Stomach (tissue), 9 donors: ENCODE data around the gene RP2. TPM values are rescaled to one million over a fixed set of nuclear protein-coding genes. Genes with fewer than 3 reads are reported as not detected.
A peak's percentile ranks its signal among the peaks of the same experiment; 100 is the strongest.

Source experiments
- DNase-seq, 2 donors: peaks; one replicate each; pipeline versions ENCODE4 v3.0.0 to v3.0.0-alpha.2; 2013 to 2019
- H3K27ac ChIP-seq, 5 donors: fragments of 200-600 bp in 4 of 5; sonication (generic) in 4 of 5; one replicate each; pipeline ENCODE4 v1.5.1; 2013 to 2019; ENCODE audit warnings: mild to moderate bottlenecking in 1 of 5, moderate library complexity in 1 of 5
- H3K27me3 ChIP-seq, 3 donors: fragments of 200-600 bp; sonication (generic); one replicate each; pipeline ENCODE4 v1.5.1; 2017 to 2019; ENCODE audit warnings: mixed run types in 1 of 3
- H3K36me3 ChIP-seq, 4 donors: fragments of 200-600 bp; sonication (generic); 1 replicate in 3 of 4; 2 replicates in 1 of 4; pipeline ENCODE4 v1.5.1; 2016 to 2019
- H3K4me1 ChIP-seq, 4 donors: fragments of 200-600 bp; sonication (generic); one replicate each; pipeline ENCODE4 v1.5.1; 2016 to 2019
- H3K4me3 ChIP-seq, 4 donors: fragments of 200-600 bp; sonication (generic) in 3 of 4; one replicate each; pipeline ENCODE4 v1.5.1; 2016 to 2019; ENCODE audit warnings: mild to moderate bottlenecking in 1 of 4
- H3K9me3 ChIP-seq, 4 donors: fragments of 200-600 bp; sonication (generic); one replicate each; pipeline ENCODE4 v1.5.1; 2016 to 2019
- EP300 ChIP-seq: sonication (generic); formaldehyde crosslinking; IDR thresholded peaks from one replicate; pipeline ENCODE4 v1.6.1; 2017; ENCODE audit warnings: antibody characterized with exemption
- POLR2A ChIP-seq, 4 donors: fragments of 450-650 bp; IDR thresholded peaks; one replicate each; pipeline ENCODE4 v1.6.1; 2016; ENCODE audit warnings: antibody characterized with exemption in 4 of 4, control low read depth in 2 of 4, mild to moderate bottlenecking in 1 of 4, moderate library complexity in 1 of 4
- POLR2AphosphoS5 ChIP-seq, 3 donors: sonication (generic); formaldehyde crosslinking; IDR thresholded peaks; one replicate each; pipeline ENCODE4 v1.6.1; 2016; ENCODE audit warnings: antibody characterized with exemption in 3 of 3
- WGBS, 5 donors: extraction: QIAGEN DNeasy Blood & Tissue Kit in 3 of 5; methylation state at CpG; one replicate each; pipeline versions ENCODE4 v1.1.5 to v1.1.7; 2013 to 2018; 5-methylcytosine and 5-hydroxymethylcytosine counted together
- intact Hi-C: fragments of 100-400 bp; cut with DNase I; formaldehyde crosslinking; loops from one replicate; pipeline ENCODE4 v1.15.1; 2023; ENCODE audit warnings: low total_unique reads
- polyA plus RNA-seq, 3 donors: library from polyadenylated mRNA; stranded (reverse); fragments of 200-250 nt; gene quantifications; one replicate each; pipeline ENCODE4 v1.2.3, GENCODE V29; 2013
- total RNA-seq, 5 donors: library from RNA; depleted of rRNA; stranded (reverse); fragments of >200 nt; gene quantifications; one replicate each; pipeline versions ENCODE4 v1.1.0 to v1.2.3, GENCODE V29; 2014 to 2016
- TF ChIP-seq, protein P1 (sequence below), 7 experiments: fragments of 450-650 bp in 4 of 7; fragments of 200-600 bp in 3 of 7; sonication (generic) in 3 of 7; IDR thresholded peaks; one replicate each; pipeline ENCODE4 v1.5.1; 2016 to 2019; ENCODE audit warnings: antibody characterized with exemption in 7 of 7, control low read depth in 2 of 7, mild to moderate bottlenecking in 1 of 7
- donor health status: healthy with polysubstance abuse.
- donor health status: Bipolar disorder and iron deficiency.
- donor health status: healthy.

RP2 gene
- total and polyA plus RNA-seq, 8 donors: 0.58 to 25.5 (median 6.7) TPM

DNA sequence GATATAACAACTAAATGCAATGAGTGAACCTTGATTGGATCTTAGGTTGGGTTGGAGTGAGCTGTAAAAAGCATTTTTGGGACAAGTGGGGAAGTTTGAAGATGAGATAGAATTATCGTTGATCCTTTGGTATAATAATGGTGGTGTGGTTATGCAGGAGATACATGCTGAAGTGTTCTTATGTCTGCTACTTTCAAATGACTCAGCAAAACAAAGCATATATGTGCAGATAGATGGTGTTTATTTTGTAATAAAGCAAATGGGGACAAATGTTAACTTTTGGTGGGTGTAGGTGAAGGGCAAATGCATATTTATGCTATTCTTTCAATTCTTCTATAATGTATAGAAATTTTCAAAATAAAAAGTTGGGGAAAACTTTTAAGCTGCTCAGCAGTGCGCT lies 26.2 kb downstream of the RP2 start:
- Histone ChIP-seq H3K9me3 (no peaks in the 10 kb centered on the region), H3K4me3 (no peak overlapping the region), H3K27me3 (no peaks in the 10 kb centered on the region), H3K4me1 (no peaks in the 10 kb centered on the region), H3K36me3 (peaks cover 0 to 8% (median 5%) of the 10 kb centered on the region in 4 donors), H3K27ac (no peak overlapping the region)
- no peak for DNase-seq
- intact Hi-C loops: no loop called here
- TF ChIP-seq POLR2A (IDR thresholded peaks at IDR 0.05) (no peak), EP300 (no peak), POLR2AphosphoS5 (IDR thresholded peaks at IDR 0.05) (no peak)
- TF ChIP-seq, protein P1, sequence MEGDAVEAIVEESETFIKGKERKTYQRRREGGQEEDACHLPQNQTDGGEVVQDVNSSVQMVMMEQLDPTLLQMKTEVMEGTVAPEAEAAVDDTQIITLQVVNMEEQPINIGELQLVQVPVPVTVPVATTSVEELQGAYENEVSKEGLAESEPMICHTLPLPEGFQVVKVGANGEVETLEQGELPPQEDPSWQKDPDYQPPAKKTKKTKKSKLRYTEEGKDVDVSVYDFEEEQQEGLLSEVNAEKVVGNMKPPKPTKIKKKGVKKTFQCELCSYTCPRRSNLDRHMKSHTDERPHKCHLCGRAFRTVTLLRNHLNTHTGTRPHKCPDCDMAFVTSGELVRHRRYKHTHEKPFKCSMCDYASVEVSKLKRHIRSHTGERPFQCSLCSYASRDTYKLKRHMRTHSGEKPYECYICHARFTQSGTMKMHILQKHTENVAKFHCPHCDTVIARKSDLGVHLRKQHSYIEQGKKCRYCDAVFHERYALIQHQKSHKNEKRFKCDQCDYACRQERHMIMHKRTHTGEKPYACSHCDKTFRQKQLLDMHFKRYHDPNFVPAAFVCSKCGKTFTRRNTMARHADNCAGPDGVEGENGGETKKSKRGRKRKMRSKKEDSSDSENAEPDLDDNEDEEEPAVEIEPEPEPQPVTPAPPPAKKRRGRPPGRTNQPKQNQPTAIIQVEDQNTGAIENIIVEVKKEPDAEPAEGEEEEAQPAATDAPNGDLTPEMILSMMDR (IDR thresholded peaks at IDR 0.05): no peak
- WGBS, 5 donors: 79 to 98% (median 97%) methylated on average over 2 of the region's 2 CpGs

DNA sequence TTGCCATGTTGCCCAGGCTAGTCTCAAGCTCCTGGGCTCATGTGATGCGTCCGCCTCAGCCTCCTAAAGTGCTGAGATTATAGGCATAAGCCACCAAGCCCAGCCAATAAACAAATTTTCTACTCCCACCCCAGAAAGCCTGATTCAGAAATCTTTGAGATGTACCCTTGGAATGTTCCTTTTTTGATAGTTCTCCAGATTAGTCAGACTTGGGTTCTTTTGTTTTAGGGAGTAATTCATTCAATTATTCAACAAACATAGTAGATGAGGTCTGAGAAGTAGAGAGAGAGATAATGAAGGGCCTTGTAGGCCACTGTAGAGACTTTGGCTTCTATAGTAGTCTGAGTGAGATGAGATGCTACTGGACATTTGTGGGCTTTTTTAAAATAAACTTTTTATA lies 27.8 kb downstream of the RP2 start:
- peak overlapping the region in 1 of 5 donors; percentile 7 for H3K27ac ChIP-seq
- WGBS, 5 donors: 66 to 96% (median 81%) methylated on average over 2 of the region's 2 CpGs
- no peak overlapping the region for H3K4me3 ChIP-seq
- H3K27me3 ChIP-seq: no peaks in the 10 kb centered on the region
- DNase-seq: no peak
- intact Hi-C loops: no loop called here
- H3K9me3 ChIP-seq: no peaks in the 10 kb centered on the region
- H3K4me1 ChIP-seq: no peaks in the 10 kb centered on the region
- peaks cover 0 to 8% (median 5%) of the 10 kb centered on the region in 4 donors for H3K36me3 ChIP-seq
- TF ChIP-seq, protein P1 (IDR thresholded peaks at IDR 0.05): no peak
- TF ChIP-seq POLR2A (IDR thresholded peaks at IDR 0.05): no peak
- no peak for TF ChIP-seq EP300
- TF ChIP-seq POLR2AphosphoS5 (IDR thresholded peaks at IDR 0.05): no peak

DNA sequence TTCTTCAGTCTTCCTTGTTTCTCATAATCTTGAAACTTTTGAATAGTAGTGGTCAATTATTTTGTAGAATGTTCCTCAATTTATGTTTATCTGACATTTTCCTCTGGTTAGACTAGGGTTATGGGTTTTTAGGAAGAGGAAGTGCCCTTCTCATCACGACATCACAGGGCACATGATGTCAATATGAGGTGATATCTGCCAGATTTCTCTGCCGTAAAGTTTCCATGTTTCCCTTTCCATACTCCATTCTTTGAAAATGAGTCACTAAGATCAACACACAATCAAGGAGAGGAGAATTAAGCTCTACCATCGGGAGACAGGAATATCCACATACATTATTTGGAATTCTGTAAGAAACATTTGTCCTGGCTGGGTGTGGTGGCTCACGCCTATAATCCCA lies 28.4 kb downstream of the RP2 start:
- Histone ChIP-seq H3K4me3 (no peak overlapping the region), H3K27me3 (no peaks in the 10 kb centered on the region), H3K9me3 (no peaks in the 10 kb centered on the region), H3K36me3 (peaks cover 0 to 11% (median 5%) of the 10 kb centered on the region in 4 donors), H3K4me1 (no peaks in the 10 kb centered on the region), H3K27ac (no peak overlapping the region)
- WGBS, 5 donors: 51 to 62% (median 57%) methylated on average over 4 of the region's 4 CpGs
- no peak for TF ChIP-seq EP300
- DNase-seq: peak in 1 of 2 donors; percentile 7
- intact Hi-C loops: no loop called here

DNA sequence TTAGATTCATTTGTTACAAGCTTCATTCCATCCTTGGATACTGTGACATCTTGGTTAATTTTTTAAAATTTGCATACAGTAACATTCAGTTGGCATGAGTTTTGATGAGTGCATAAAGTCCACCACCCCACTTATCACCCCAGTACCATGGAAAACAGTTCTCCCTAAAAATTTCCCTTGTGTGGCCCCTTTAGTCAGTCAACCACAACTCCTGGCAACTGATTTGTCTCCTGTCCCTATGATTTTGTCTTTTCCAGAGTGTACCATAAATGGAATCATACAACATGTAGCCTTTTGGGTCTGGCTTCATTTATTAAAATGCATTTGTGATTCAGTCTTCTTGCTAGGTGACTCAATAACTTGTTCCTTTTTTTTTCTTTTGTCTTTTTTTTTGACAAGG lies 29.9 kb downstream of the RP2 start:
- TF ChIP-seq POLR2A (IDR thresholded peaks at IDR 0.05) (no peak), EP300 (no peak), POLR2AphosphoS5 (IDR thresholded peaks at IDR 0.05) (no peak)
- TF ChIP-seq, protein P1 (IDR thresholded peaks at IDR 0.05): no peak
- H3K27me3 ChIP-seq: no peaks in the 10 kb centered on the region
- no peak overlapping the region for H3K27ac ChIP-seq
- H3K4me3 ChIP-seq: no peak overlapping the region
- DNase-seq: no peak
- no peaks in the 10 kb centered on the region for H3K4me1 ChIP-seq
- peaks cover 0 to 4% (median 2%) of the 10 kb centered on the region in 4 donors for H3K36me3 ChIP-seq
- H3K9me3 ChIP-seq: no peaks in the 10 kb centered on the region
- intact Hi-C loops: no loop called here

DNA sequence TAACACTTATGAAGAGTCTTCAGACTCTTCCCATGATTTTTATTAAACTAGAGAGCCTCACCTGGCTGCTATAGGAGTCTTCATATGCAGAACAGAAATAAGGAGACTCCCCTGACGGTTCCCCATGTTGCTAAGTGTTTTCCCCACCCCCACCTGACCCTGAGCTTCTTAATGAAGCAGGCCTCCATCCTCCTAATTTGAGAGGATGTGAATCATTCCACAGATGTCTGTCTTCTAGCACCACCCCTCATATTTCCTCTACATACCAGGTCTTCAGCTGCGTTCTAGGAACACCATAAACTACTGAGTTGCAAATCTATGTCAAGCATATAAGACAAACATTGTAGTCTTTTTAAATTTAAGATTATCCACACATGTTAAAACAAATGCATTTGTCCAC lies 36.9 kb downstream of the RP2 start:
- H3K27me3 ChIP-seq: no peaks in the 10 kb centered on the region
- TF ChIP-seq POLR2A (IDR thresholded peaks at IDR 0.05) (no peak), POLR2AphosphoS5 (IDR thresholded peaks at IDR 0.05) (no peak), EP300 (no peak)
- TF ChIP-seq, protein P1 (IDR thresholded peaks at IDR 0.05): no peak
- no peaks in the 10 kb centered on the region for H3K4me1 ChIP-seq
- no peak overlapping the region for H3K27ac ChIP-seq
- intact Hi-C loops: no loop called here
- DNase-seq: no peak
- H3K36me3 ChIP-seq: peaks cover 0 to 4% (median 0%) of the 10 kb centered on the region in 4 donors
- H3K9me3 ChIP-seq: no peaks in the 10 kb centered on the region
- WGBS, 5 donors: 44 to 78% (median 68%) methylated on average over 2 of the region's 2 CpGs
- no peak overlapping the region for H3K4me3 ChIP-seq
